Measurements from ENCODE around the gene RBM38.

Gene RBM38

DNA sequence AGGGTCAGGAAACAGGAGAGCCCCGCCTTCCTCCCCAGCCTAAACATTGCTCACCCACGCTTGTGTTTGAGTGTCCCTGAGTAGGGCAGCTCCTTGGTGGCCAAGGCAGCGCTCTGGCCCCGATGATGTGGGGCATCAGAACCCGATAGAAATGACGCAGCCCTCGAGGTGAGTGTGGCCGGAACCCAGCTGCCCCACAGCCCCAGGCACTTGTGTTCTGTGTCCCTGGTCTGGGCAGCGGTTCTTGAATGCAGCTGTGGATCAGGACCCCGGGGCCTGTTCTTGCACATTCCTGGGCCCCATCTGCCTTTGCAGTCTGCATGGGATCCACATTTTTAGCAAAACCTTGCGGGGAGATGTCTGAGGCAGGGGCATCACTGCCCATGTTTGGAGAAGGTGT, 12.8 kb downstream of the RBM38 start:
- no peak for DNase-seq (ENCODE audit: low read depth)

DNA sequence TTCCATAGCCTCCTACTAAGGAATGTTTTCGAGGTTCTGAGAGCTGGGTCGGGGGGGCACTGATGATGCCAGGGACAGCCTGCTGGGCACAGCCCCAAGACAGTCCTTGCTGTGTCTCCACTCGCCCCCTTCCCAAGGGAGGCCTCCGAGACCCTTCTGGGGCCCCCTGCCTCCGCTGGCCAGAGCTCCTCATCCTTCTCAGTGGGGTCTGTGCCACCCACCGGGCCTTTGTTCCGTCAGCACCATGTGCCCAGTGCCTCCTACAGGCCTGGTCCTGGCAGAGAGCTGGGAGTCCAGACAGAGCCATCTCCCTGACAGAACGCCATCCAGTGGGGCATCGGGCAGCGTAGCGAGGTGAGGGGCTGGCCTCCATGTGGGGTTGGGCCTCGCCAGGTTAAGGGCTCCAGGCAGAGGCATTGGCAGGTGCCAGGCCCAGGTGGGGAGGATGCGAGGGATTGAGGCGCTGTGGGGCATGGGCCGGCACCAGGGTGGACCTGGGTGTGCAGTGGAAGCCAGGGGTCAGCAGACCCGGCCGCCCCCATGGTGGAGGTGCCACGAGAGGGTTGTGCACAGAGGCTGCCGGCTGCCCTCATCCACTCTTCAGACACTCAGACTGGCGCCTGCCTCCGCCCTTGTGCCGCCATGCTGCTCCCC, 13.3 kb downstream of the RBM38 start:
- DNase-seq (ENCODE audit: low read depth), result no peak

DNA sequence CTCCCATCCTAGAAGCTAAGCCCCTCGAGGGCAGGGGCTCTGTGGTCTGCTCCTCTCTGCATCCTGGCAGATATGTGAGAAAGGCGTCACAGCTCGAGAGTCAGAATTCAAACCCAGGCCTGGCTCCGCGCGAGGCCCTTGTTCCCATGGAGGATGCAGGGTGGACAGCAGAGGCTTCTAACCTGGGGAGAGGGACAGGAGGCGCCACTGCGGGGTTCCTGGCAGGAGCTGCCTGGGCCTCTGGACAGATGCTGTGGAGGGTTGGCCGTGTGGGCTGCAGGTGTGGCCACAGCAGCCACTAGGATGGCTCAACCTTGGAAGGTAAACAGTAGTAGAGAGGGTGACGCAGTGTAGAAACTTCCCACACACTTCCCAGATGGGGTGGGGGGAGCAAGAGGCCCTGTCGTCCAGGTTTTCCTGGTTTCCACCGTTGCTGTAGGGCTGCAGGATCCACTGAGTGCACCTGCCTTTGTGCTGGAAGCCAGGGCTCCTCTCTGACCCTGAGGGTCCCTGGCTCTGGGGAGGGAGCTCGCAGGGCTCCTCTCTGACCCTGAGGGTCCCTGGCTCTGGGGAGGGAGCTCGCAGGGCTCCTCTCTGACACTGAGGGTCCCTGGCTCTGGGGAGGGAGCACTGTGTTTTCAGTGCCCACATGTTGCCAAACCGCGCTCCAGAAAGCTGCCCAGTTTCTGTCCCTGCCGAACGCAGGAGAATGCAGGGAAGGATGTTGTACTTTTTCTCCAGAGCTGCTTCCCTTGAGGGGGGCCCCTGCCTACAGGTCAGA, 14.2 kb downstream of the RBM38 start:
- DNase-seq (ENCODE audit: low read depth), result no peak

DNA sequence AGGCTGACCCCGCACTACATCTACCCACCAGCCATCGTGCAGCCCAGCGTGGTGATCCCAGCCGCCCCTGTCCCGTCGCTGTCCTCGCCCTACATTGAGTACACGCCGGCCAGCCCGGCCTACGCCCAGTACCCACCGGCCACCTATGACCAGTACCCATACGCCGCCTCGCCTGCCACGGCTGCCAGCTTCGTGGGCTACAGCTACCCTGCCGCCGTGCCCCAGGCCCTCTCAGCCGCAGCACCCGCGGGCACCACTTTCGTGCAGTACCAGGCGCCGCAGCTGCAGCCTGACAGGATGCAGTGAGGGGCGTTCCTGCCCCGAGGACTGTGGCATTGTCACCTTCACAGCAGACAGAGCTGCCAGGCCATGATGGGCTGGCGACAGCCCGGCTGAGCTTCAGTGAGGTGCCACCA, 16.4 kb downstream of the RBM38 start:
- DNase-seq (ENCODE audit: low read depth), result no peak

DNA sequence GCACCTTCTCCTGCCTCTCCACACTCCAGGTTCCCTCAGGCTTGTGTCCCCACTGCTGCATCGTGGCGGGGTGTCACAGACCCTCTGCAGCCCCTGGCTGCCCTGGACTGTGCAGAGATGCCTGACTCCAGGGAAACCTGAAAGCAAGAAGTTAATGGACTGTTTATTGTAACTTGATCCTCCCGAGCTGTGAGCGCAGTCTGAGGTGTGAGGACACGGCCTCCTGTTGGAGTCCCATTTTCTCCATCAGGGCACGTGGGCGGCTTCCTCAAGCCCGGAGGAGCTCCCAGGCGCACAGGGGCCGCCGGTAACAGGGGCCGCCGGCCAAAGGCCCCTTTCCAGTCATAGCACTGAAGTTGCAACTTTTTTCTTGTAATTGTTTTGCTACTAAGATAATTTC, 16.9 kb downstream of the RBM38 start:
- DNase-seq (ENCODE audit: low read depth), result no peak

DNA sequence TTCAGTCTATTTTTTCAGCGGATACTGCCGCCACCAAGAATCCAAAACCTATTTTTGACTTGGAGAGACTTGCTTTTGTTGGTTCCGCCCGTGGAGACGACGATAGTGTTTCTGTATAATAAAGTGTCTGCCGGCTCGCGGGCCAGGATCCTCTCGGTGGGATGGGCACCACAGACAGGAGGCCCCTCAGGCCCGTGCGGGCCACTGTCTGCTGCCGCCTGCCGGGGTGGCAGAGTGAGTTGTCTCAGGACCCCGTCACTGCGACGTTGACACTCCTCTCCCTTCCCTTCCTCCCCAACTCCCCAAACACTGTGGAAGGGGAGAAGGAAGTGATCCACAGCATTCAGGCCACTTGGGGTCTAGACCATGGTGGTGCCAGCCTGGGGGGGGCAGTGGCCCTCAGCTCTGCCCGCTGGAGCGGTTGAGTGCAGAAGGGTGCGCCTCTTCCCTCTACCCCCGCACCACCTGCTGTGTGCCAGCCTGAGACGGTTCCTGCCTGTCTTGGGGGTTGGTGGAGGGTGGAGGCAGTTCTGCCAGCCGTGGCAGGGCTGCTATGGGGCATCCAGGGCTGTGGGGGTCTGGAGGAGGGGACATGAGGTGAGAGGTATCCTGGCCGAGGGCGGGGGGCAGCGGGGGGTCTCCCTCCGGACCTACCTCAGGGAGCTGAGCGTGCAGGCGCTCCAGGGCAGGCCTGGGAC, 17.5 kb downstream of the RBM38 start:
- no peak for DNase-seq (ENCODE audit: low read depth)

DNA sequence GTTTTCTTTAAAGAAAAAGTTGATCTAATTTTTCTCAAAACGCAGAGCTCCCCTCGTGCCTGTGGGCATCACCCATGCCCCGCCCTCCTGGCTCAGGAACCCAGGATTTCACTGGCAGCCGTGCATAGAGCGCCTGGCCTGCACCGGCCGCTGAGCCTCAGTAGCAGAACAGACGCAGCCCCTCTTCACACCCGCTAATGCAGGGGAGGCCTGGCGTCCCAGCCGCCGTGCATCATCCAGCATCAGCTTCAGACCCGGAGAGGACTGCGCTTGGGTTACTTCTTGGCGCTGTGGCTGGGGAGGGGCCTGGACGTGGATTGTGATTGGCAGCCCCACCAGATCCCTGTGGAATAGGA, 18.1 kb downstream of the RBM38 start:
- DNase-seq (ENCODE audit: low read depth), result no peak

DNA sequence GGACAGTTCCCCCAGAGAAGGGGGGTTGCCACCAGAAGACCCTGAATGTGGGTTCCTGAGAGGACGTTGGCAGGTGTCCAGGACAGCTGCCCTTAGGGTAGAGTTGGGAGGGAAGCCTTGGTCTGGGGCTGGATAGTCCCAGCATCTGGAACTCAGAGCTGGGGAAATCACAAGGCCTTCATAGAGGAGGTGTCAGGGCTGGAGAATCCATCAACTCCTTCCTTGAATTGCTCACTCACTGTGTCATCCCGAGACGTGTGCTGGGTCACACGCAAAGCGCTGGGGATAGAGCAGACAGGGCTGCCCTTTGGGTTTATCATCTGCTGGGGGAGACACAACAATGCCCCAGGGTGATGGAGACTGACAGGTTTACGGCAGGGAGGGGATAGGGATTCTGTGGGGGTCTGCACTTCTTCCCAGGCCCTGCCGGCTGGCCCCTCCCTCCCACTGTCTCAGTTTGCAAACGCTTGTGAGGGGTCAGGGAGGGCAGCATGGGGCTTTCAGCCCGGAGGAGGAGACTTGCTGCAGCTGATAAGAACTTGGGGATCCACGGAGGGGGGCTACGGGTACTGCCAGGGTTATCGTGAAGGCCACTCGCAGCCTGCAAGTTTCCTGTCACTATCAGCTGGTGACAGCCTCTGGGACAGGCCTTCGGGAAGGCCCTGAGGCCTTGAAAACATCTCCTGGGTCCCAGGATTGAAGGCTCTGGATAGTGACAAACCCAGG, 18.6 kb downstream of the RBM38 start:
- no peak for DNase-seq (ENCODE audit: low read depth)

DNA sequence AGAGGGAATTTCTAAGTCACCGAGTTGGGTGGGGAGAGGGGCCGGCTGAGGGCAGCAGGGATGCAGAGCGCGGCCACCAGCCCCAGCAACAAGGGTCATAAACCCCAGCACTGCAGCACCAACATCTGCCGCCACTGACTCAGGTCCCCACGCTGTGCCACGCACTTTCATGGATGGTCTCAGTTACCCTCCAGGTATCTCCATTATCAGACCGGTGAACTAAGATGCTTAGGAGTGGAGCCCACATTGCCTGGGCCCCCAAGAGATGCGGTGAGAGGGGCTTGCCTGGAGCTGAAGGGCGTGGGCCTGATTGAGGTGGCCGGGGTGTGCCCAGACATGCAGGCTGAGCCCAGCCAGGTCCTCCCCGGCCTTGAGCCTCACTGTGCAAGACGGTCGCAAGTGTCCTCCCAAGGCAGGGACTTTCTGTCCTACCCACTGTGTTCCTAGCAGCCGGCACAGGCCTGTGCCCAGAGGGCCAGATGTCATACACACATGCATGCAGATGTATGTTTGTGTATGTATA, 19.3 kb downstream of the RBM38 start:
- no peak for DNase-seq (ENCODE audit: low read depth)

DNA sequence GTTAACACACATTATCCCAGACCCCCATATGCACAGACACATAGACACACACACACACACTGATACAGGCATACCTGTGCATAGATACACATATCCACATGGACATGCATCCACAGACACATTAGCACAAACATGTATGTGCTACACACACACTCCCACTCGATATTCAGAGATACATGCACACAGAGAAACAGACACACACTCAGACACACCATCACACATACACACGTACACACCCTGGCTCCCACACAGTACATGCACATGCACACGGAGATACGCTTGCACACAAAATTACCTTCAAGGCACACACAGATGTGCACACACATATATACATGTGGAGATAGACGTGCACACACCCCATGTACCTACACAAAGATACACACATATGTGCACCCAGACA, 19.7 kb downstream of the RBM38 start:
- DNase-seq (ENCODE audit: low read depth), result no peak

DNA sequence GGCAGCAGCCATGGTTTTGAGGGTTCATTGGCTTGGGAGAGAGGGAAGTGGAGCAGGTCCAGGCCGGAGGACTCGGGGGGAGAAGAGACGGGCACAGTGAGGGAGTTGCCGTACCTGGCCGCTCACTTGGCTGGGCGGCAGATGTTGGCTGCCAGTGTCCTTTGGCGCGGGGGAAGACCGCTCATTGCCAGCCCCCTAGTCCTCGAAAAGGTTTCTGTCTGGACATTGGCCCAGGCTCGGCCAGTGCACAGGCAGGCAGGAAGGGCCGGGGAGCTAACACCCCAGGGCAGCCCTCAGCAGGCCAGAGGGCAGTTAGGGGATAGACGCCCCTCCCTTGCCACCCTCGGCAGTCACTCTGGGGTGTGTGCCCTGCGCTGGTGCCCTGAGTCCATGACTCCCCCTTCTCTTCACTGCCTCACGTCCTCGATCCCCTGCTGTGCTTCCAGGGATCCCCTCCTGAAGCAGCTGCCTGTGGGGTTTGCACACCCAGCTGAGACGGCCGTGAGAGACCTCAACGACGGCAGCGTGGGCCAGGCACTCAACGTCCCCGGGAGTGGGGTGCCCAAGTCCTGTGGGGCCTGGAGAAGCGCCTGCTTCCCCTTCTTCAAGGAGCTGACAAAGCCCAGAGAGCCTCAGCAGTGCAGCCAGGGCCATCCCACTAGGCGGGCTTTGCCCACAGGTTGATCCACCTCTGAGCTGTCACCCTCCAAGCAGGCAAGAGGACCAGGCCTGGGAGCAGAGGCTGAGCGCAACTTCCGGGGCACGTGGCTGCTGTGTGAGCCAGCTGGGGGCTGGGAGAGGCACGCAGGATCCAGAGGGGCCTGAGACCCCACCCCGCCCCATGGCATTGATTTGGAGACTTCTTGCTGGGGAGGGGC, 20.4 kb downstream of the RBM38 start:
- no peak for DNase-seq (ENCODE audit: low read depth)

DNA sequence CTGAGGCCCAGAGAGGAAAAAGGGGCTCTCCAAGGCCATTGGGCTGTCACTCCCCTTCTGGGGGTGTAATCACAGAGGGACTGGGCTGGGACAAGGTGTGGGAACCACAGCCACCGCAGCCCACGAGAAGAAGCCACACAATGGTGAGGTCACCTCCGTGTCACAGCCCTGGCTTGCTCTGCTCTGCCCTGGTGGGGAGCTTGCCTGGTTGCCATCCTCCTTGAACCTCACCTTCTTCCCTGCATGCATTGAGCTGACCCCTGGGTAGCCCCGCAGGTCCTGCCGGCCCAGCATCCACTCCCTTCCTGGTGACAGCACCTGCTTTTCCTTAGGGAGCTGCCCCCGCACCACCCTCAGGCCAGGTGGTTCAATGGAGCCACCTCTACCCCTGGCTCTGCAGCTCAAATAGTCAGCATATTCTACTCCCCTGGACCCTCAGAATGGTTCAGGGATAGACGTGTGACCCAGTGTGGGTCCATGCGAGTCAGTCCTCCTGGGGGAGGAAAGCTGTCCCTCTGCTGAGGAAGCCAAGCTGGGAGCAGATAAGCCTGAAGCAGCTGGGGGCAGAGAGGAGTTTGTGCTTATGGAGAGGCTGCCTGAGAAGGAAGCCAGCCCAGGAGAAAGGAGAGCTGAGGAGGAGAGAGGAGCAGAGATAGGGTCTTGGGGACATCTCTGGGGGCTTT, 21.3 kb downstream of the RBM38 start:
- DNase-seq (ENCODE audit: low read depth), result no peak

DNA sequence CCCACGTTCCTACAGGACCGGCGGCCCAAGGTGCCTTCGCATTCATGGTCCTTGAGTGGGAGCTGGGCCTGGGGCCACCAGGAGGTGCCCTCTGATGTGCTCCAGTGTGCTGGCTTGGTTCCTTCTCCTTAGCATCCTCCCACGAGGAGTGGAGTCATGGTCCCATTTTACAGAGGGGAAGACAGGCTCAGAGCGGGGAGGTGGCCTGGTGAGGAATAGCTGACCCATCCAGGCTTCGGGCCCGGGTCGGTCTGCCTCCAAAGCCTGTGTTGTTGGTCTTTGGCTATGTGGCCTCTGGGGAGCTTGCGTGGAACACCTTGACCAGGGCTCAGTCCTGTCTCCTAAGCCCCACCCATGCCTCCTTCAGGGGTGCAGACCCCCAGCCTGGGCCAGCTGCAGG, 22.8 kb downstream of the RBM38 start:
- DNase-seq (ENCODE audit: low read depth), result no peak

DNA sequence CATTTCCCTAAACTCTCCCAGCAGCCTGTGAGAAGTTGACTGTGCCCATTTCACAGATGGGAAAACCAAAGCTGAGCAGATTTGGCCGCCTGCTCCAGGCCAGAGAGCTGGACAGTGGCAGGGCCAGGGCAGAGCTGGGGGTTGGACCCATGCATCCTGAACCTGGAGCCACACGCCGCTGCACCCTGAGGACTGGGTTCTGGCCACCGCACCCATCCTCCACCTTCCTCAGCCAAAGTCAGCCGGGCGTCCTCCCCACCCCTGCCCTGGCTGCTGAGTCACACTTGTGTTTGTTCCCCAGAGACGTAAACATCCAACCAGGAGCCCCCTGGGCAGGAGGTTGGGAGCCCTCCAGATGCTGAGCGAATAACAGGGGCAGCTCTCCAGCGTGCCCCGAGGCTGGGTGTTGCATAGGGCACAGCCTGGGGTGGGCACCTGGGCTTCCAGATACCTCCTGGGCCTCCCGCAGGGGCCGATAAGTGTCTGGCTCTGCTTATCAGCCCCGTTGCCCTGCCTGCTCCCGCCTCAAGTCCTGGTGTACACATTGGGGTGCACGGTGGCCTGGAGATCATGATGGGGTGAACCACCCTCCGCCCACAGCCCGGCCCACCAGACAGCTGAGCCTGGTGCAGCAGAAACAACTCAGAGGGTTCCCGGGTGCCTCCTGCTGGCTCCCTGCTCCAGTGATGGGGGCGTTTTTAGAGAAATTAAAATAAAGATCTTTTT, 23.8 kb downstream of the RBM38 start:
- no peak for DNase-seq (ENCODE audit: low read depth)

DNA sequence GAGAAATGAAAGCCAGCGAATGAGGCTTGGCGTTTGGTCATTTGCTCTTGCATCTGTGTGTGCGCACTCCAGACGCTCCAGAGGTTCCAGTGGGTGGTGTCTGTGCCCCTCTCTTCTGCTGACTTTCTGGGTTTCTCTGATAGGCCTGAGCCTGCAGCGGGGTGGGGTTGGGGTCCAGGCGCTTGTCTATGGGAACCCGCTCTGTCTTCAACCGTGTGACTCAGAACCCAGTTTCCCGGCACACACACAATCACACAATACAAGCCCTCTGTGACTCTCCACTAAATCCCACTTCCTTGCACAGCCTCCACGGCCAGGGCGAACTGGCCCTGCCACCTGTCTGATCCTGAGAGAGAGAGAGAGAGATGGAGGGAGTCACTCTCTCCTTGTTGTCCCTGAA, 24.6 kb downstream of the RBM38 start:
- DNase-seq (ENCODE audit: low read depth), result no peak

DNA sequence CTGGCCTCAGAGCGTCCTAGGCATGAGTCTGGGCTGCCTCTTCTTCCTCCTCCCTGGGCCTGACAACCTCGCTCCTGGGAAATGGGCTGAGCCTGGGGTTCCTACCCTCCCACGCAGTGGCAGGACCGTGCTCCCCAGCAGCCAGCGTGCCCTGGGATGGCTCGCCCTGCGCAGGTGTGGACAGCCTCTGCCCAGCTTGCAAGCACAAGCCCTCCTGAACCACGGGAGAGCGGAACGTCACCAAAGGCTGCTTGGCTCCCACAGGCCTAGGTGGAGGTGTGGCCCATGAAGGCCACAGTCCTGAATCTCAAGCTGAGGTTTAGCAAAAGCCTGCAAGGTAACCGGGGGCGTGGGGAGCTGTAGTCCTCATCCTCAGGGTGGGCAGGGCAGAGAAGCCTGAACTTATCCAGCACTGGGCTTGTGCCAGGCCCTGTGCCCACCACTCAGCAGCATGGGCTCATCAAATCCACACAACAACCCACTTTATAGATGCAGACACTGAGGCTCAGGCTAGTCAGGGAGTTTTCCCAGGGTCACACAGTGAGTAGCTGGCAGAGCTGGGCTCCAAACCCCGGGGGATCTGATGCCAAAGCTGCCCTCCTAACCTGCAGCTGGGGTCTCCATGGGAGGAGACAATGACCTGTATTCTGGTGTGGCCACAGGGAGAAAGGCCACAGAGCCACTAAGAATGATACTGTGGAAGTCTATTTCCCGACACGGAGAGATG, 25.3 kb downstream of the RBM38 start:
- no peak for DNase-seq (ENCODE audit: low read depth)

DNA sequence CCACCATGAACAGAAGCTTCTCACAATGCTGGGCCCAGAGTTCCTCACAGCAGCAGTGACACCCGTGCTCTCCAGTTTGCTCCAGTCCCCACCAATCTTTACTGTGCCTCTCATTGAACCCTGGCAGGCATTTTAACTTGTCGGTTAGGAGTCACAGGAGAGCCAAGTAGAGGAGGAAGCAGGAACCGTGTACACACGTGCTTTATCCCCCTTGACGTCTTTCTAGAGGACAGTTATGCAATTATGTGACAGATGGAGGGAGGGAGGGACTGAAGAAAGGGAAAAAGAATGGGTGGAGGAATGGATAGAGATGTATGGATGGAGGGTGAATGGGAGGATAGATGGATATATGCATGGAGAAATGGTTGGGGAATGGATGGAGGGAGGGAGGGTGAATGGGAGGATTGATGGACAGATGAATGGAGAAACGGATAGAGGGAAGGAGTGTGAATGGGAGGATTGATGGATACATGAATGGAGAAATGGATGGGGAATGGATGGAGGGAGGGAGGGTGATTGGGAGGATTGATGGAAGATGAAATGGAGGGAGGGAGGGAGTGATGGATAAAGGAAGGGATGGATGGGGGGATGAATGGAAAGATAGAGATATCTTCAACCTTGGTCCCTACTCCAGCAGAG, 26.0 kb downstream of the RBM38 start:
- DNase-seq (ENCODE audit: low read depth), result no peak

DNA sequence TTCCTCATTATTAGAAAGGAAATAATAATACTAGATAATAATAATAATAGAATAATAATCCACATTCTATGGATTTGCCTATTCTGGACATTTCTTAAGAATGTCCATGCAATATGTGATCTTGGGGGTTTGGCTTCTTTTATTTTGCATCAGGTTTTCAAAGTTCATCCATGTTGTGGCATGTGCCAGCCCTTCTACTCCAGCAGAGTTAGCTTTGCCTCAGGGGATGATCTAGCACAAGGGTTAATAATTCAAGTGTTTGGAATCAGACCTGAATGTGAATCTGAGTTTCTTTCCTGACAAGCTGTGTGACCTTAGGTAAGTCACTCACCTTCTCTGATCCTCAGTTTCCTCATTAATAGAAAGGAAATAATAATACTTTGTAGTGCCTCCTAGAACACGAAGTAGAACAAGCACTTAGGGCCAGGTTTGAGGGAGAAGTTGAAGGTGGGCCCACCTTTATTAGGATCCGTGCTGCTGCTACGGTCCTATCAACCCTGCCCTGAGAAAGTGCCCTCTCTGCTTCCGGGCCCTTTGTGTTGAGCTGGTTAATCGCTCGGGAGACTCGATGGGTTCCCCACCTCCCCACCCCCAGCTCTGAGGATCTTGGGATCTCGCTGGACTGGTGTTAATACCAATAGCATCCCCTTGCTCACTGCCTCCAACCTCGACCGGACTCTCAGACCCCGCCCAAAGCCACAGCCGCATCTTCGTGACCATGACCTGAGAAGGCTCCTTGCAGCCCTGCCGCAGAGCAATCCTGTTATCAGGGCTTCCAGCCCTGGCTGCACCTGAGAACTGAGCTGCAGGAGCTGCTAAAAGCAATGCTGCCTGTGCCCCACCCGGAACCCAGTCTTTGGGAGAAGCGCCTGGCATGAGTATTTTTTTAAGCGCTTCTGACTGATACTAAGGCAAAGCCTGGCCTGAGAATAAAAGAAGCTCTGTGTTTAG, 26.9 kb downstream of the RBM38 start:
- no peak for DNase-seq (ENCODE audit: low read depth)
